GM23338 (cell line): ENCODE data around the gene SHB.

ENCODE experiments used
- CREB1 ChIP-seq: fragments of 250-450 bp; sonication (Bioruptor Pico); IDR thresholded peaks from 2 replicates; pipeline ENCODE4 v1.5.0; 2020; ENCODE audit warnings: low read depth, mild to moderate bottlenecking, moderate library complexity
- CTCF ChIP-seq, 2 experiments: fragments of 200-600 bp in 1 of 2; sonication (generic) in 1 of 2; conservative IDR thresholded peaks; 2 replicates each; pipeline versions ENCODE4 v1.5.1 to v1.6.1; 2016 to 2017; ENCODE audit warnings: antibody characterized with exemption in 2 of 2, low read depth in 2 of 2, mild to moderate bottlenecking in 2 of 2, moderate library complexity in 1 of 2
- ETS1 ChIP-seq: IDR thresholded peaks from 2 replicates; pipeline ENCODE4 v1.6.1; 2016; ENCODE audit warnings: antibody characterized with exemption
- EZH2 ChIP-seq: fragments of 200-600 bp; sonication (generic); IDR thresholded peaks from one replicate; pipeline ENCODE4 v1.8.0; 2017; ENCODE audit warnings: antibody characterized with exemption, mild to moderate bottlenecking, low read depth; ENCODE audit not compliant: unreplicated experiment
- EZH2phosphoT487 ChIP-seq: fragments of 200-600 bp; sonication (generic); IDR thresholded peaks from one replicate; pipeline ENCODE4 v1.8.1; 2018; ENCODE audit warnings: antibody characterized with exemption; ENCODE audit not compliant: unreplicated experiment
- JUNB ChIP-seq: IDR thresholded peaks from one replicate; pipeline ENCODE4 v1.6.1; 2016; ENCODE audit warnings: antibody characterized with exemption; ENCODE audit not compliant: unreplicated experiment
- NANOG ChIP-seq: IDR thresholded peaks from 2 replicates; pipeline ENCODE4 v1.6.1; 2016; ENCODE audit warnings: antibody characterized with exemption, borderline replicate concordance
- POLR2AphosphoS5 ChIP-seq: IDR thresholded peaks from 2 replicates; pipeline ENCODE4 v1.6.1; 2016; ENCODE audit warnings: antibody characterized with exemption, low read depth
- REST ChIP-seq: IDR thresholded peaks from one replicate; pipeline ENCODE4 v1.6.1; 2018; ENCODE audit warnings: antibody characterized with exemption; ENCODE audit not compliant: unreplicated experiment
- STAT1 ChIP-seq: IDR thresholded peaks from one replicate; pipeline ENCODE4 v1.6.1; 2016; ENCODE audit warnings: antibody characterized with exemption; ENCODE audit not compliant: unreplicated experiment
- ZNF114 ChIP-seq: fragments of 250-450 bp; sonication (Bioruptor Pico); IDR thresholded peaks from 2 replicates; pipeline ENCODE4 v1.5.0; 2020; ENCODE audit warnings: mild to moderate bottlenecking, moderate library complexity
- ZNF331 ChIP-seq: fragments of 250-450 bp; sonication (Bioruptor Pico); IDR thresholded peaks from 2 replicates; pipeline ENCODE4 v1.5.0; 2020; ENCODE audit warnings: low read depth, mild to moderate bottlenecking, moderate library complexity
- ZNF462 ChIP-seq: fragments of 250-450 bp; sonication (Bioruptor Pico); IDR thresholded peaks from 2 replicates; pipeline ENCODE4 v1.5.0; 2020; ENCODE audit warnings: mild to moderate bottlenecking, moderate library complexity

- no peak for TF ChIP-seq EZH2
- no peak for TF ChIP-seq POLR2AphosphoS5
- no peak for TF ChIP-seq CTCF (conservative IDR thresholded peaks at IDR 0.05; ENCODE audit: low read depth in 2 of 2)
- TF ChIP-seq REST = no peak
- no peak for TF ChIP-seq EZH2phosphoT487
- TF ChIP-seq CREB1 (CRISPR knock-in tag) = no peak
- no peak for TF ChIP-seq JUNB
- TF ChIP-seq ZNF114 (CRISPR knock-in tag) = no peak
- TF ChIP-seq ZNF331 = no peak
- TF ChIP-seq ETS1 = no peak
- no peak for TF ChIP-seq STAT1
- TF ChIP-seq NANOG = no peak
- no peak for TF ChIP-seq ZNF462 (CRISPR knock-in tag)
Observed at GRCh38 chr9:37992924-37993349, 76.1 kb downstream of the SHB start.
